ENCODE data around the gene AP2A1.
A peak's percentile ranks its signal among the peaks of the same experiment; 100 is the strongest.

Gene AP2A1

DNA sequence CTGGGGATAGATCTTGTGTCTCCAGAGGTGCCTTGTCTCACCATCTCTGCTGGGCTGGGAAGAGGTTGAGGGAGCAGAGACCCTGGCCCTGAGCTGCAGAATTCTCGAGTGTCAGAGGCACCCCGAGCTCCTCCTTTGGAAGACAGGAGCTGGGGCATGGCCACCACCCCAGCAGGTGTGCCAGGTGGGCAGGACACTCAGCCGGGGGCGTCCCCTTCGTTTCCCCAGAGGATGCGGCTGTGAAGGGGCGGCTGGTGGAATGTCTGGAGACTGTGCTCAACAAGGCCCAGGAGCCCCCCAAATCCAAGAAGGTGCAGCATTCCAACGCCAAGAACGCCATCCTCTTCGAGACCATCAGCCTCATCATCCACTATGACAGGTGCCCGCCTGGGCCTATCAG is 31.8 kb downstream of the AP2A1 start:
- TF ChIP-seq, protein P1, sequence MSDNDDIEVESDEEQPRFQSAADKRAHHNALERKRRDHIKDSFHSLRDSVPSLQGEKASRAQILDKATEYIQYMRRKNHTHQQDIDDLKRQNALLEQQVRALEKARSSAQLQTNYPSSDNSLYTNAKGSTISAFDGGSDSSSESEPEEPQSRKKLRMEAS (IDR thresholded peaks at IDR 0.05), result no peak
- TF ChIP-seq CEBPB (IDR thresholded peaks at IDR 0.05), result no peak
- TF ChIP-seq, protein P2, sequence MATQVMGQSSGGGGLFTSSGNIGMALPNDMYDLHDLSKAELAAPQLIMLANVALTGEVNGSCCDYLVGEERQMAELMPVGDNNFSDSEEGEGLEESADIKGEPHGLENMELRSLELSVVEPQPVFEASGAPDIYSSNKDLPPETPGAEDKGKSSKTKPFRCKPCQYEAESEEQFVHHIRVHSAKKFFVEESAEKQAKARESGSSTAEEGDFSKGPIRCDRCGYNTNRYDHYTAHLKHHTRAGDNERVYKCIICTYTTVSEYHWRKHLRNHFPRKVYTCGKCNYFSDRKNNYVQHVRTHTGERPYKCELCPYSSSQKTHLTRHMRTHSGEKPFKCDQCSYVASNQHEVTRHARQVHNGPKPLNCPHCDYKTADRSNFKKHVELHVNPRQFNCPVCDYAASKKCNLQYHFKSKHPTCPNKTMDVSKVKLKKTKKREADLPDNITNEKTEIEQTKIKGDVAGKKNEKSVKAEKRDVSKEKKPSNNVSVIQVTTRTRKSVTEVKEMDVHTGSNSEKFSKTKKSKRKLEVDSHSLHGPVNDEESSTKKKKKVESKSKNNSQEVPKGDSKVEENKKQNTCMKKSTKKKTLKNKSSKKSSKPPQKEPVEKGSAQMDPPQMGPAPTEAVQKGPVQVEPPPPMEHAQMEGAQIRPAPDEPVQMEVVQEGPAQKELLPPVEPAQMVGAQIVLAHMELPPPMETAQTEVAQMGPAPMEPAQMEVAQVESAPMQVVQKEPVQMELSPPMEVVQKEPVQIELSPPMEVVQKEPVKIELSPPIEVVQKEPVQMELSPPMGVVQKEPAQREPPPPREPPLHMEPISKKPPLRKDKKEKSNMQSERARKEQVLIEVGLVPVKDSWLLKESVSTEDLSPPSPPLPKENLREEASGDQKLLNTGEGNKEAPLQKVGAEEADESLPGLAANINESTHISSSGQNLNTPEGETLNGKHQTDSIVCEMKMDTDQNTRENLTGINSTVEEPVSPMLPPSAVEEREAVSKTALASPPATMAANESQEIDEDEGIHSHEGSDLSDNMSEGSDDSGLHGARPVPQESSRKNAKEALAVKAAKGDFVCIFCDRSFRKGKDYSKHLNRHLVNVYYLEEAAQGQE (IDR thresholded peaks at IDR 0.05; ENCODE audit: low read depth), result no peak
- TF ChIP-seq TCF12 (IDR thresholded peaks at IDR 0.05; ENCODE audit: low read depth), result no peak
- TF ChIP-seq, protein P3, sequence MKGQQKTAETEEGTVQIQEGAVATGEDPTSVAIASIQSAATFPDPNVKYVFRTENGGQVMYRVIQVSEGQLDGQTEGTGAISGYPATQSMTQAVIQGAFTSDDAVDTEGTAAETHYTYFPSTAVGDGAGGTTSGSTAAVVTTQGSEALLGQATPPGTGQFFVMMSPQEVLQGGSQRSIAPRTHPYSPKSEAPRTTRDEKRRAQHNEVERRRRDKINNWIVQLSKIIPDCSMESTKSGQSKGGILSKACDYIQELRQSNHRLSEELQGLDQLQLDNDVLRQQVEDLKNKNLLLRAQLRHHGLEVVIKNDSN (IDR thresholded peaks at IDR 0.05), result no peak

DNA sequence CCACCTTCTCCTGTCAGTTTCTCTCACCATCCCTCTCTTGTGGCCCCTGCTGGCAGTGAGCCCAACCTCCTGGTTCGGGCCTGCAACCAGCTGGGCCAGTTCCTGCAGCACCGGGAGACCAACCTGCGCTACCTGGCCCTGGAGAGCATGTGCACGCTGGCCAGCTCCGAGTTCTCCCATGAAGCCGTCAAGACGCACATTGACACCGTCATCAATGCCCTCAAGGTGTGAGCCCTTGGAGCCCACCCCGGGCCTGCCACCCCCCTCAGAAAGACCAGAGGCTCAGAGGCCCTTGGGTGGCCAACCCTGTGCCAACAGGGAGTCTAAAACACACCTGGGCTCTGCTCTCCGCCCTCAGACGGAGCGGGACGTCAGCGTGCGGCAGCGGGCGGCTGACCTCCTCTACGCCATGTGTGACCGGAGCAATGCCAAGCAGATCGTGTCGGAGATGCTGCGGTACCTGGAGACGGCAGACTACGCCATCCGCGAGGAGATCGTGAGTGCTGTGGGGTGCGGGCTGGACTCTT is 32.5 kb downstream of the AP2A1 start:
- no peak for TF ChIP-seq TEAD4 (IDR thresholded peaks at IDR 0.05)

DNA sequence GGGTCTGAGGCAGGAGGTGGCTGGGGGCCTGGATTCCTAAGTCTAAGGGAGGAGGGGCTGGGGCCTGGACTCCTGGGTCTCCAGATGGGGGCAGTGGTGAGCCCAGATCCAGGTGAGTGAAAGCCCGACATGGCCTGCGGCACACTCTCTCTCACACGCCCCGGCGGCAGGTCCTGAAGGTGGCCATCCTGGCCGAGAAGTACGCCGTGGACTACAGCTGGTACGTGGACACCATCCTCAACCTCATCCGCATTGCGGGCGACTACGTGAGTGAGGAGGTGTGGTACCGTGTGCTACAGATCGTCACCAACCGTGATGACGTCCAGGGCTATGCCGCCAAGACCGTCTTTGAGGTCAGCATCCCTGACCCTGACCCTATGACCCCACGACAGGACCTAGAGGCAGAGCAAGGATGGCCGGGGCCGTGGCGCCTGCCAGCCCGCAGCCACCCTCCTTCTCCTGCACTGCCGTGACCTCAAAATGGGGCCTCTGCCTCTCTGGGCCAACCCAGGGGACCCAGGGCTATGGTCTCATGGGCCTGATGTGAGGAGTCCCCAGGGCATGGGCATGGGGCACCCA is 33.1 kb downstream of the AP2A1 start:
- TF ChIP-seq CEBPB (IDR thresholded peaks at IDR 0.05) (no peak), RAD21 (IDR thresholded peaks at IDR 0.05; ENCODE audit: low read depth) (peak; percentile 3; the same call in 1 of the 2 replicates), YY1 (IDR thresholded peaks at IDR 0.05; ENCODE audit: low read depth) (no peak), EGR1 (IDR thresholded peaks at IDR 0.05) (no peak)

DNA sequence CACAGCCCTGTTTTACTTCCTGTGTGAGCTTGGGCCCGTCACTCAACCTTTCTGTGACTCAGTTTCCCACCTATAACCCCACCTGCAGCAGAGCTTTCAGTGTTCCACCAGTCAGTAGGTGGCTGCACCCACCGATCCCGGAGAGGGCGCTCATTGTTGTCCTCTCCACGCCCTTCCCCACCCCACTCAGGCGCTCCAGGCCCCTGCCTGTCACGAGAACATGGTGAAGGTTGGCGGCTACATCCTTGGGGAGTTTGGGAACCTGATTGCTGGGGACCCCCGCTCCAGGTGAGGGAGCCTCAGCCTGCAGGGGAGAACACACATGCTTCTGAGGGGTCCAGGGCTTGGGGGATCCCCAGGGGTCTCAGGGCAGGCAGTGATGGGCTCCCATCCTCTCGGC is 34.0 kb downstream of the AP2A1 start:
- TF ChIP-seq CREB1 (IDR thresholded peaks at IDR 0.05; ENCODE audit: low read depth) (no peak), FOXM1 (IDR thresholded peaks at IDR 0.05; ENCODE audit: borderline replicate concordance, low read depth) (no peak), NFIC (IDR thresholded peaks at IDR 0.05) (no peak), EGR1 (IDR thresholded peaks at IDR 0.05) (no peak), EP300 (IDR thresholded peaks at IDR 0.05; ENCODE audit: borderline replicate concordance) (no peak), CEBPB (IDR thresholded peaks at IDR 0.05) (no peak), ZBTB7A (IDR thresholded peaks at IDR 0.05; ENCODE audit: low read depth) (no peak), TAF1 (IDR thresholded peaks at IDR 0.05; ENCODE audit: low read depth) (no peak), RAD21 (IDR thresholded peaks at IDR 0.05; ENCODE audit: low read depth) (no peak), TCF12 (IDR thresholded peaks at IDR 0.05; ENCODE audit: low read depth) (no peak), YY1 (IDR thresholded peaks at IDR 0.05; ENCODE audit: low read depth) (no peak), TEAD4 (IDR thresholded peaks at IDR 0.05) (no peak)
- TF ChIP-seq, protein P3 (IDR thresholded peaks at IDR 0.05), result no peak
- TF ChIP-seq, protein P2 (IDR thresholded peaks at IDR 0.05; ENCODE audit: low read depth), result no peak
- TF ChIP-seq, protein P1 (IDR thresholded peaks at IDR 0.05), result no peak

DNA sequence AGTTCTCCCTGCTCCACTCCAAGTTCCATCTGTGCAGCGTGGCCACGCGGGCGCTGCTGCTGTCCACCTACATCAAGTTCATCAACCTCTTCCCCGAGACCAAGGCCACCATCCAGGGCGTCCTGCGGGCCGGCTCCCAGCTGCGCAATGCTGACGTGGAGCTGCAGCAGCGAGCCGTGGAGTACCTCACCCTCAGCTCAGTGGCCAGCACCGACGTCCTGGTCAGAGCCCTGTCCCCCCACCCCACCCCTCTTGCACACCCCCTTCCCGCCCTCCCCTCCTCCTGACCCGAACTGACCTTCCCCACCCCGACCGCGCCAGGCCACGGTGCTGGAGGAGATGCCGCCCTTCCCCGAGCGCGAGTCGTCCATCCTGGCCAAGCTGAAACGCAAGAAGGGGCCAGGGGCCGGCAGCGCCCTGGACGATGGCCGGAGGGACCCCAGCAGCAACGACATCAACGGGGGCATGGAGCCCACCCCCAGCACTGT is 34.6 kb downstream of the AP2A1 start:
- TF ChIP-seq ZBTB7A (IDR thresholded peaks at IDR 0.05; ENCODE audit: low read depth) (no peak), RAD21 (IDR thresholded peaks at IDR 0.05; ENCODE audit: low read depth) (no peak)
- TF ChIP-seq, protein P3 (IDR thresholded peaks at IDR 0.05), result no peak

DNA sequence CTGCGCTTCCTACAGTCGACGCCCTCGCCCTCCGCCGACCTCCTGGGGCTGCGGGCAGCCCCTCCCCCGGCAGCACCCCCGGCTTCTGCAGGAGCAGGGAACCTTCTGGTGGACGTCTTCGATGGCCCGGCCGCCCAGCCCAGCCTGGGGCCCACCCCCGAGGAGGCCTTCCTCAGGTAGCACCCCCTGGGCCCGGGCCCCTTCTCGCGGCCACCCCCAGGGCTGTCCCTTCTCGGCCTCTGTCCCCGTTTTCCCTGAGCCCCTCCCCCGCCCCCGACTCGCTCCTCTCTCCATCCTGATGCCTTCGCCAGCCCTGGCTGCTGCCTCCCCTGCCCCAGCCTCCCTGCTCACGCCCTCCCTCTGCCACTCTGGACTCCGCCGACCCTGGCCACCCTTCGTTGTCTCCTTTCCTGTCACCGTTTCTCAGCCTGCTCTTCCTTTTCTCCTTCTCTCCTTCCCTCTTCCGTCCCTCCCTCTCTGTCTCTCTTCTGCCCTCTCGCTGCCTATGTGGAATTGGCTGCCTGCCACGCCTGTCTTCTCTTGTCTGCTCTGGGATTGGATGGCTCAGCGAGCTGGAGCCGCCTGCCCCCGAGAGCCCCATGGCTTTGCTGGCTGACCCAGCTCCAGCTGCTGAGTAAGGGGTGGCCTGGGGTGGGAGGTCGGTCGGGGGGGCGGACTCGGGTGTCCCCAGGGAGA is 35.3 kb downstream of the AP2A1 start:
- TF ChIP-seq RAD21 (IDR thresholded peaks at IDR 0.05; ENCODE audit: low read depth) (no peak), TEAD4 (IDR thresholded peaks at IDR 0.05) (no peak), EGR1 (IDR thresholded peaks at IDR 0.05) (no peak), NFIC (IDR thresholded peaks at IDR 0.05) (no peak), ZBTB7A (IDR thresholded peaks at IDR 0.05; ENCODE audit: low read depth) (no peak), TCF12 (IDR thresholded peaks at IDR 0.05; ENCODE audit: low read depth) (no peak), CREB1 (IDR thresholded peaks at IDR 0.05; ENCODE audit: low read depth) (no peak), EP300 (IDR thresholded peaks at IDR 0.05; ENCODE audit: borderline replicate concordance) (no peak), FOXM1 (IDR thresholded peaks at IDR 0.05; ENCODE audit: borderline replicate concordance, low read depth) (no peak)
- TF ChIP-seq, protein P3 (IDR thresholded peaks at IDR 0.05), result no peak
- TF ChIP-seq, protein P2 (IDR thresholded peaks at IDR 0.05; ENCODE audit: low read depth), result no peak
- TF ChIP-seq, protein P1 (IDR thresholded peaks at IDR 0.05), result no peak

Measured in Ishikawa (cell line).